NCI-H446 (cell line): Measurements from ENCODE around the gene ACOXL.

Experiments
- DNase-seq, 2 experiments: peaks; one replicate each; lab custom pipeline; 2025; lab: John Stamatoyannopoulos, UW

The ACOXL gene

DNA sequence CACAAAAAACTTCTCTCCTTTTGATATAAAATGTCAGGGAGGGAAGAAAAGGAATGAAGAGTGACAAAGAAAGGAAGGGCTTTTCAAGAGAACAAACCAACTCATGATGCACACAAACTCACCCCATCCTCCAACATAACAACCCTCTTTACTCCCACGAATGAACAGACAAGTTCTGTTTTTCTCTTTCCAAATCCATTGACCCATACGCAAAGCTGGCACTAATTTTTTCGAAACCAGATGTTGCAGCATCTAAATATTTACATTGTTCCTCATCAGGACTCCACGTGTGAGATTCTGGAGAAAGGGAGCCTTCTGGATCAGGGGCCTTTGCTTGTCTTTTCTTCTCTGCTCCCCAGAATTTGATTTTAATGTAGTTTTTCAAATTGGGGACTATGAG lies 245.0 kb downstream of the ACOXL start:
- DNase-seq = no peak

- DNase-seq = no peak
Observed at GRCh38 chr2:110978148-110978547, 245.8 kb downstream of the ACOXL start.

GRCh38 chr2:110978756-110979470 lies 246.5 kb downstream of the ACOXL start:
- DNase-seq = no peak

- no peak for DNase-seq
Observed at GRCh38 chr2:110979471-110980338, 247.3 kb downstream of the ACOXL start.

DNA sequence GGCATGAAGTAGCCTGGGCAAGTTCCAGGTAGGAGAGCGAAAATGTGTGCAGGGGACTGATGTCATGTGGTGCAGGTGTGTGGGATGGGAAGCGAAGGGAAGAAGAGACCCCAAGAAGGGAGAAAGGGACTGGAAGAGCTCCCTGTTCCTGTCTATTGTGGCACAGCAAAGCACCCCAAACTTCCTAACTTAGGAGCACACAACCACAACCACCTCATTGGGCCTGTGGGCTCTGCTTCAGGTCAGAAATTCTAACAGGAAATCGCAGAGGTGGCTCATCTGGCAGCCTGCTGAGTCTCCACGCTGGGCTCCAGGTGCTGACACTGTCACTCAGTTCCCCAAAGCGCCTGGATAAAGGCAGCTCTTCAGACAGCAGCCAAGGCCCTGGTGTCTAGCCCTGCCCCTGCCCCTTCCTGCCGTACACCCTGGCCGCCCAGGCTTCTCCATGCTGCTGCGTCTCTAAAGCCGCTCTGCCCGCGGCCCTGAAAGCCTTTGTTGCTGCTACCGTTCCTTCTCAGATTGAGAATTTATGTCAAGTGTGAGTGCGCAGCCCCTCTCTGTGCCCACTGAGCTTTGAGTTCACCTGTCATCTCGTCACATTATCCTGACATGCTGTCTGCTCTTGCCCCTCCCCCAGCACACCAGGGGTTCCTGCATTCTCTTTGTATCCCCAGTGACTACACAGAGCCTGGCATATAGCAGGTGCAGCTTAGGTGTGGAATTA lies 248.1 kb downstream of the ACOXL start:
- no peak for DNase-seq

DNA sequence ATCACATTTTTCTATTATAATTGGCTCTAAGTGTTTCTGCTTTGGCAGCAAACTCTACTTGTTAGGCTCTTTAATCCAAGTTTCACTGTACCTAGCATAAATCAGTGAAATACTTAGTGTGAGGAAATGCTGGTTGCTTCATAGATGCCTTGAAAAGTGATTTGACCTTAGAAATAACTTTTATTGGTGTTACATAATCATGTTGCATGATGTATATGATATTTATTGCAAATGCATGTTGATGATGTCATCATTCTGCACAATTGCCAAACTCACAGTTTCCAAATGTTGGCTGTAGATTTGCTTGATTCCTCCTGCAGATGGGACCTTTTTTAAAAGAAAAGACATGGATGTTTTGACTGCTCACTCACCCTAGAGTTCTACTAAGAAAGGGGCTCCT lies 250.8 kb downstream of the ACOXL start:
- no peak for DNase-seq

GRCh38 chr2:110984694-110985490 lies 252.5 kb downstream of the ACOXL start:
- no peak for DNase-seq

- DNase-seq = no peak
Observed at GRCh38 chr2:110990440-110990839, 258.1 kb downstream of the ACOXL start.

GRCh38 chr2:110991911-110992310 lies 259.5 kb downstream of the ACOXL start:
- no peak for DNase-seq

DNA sequence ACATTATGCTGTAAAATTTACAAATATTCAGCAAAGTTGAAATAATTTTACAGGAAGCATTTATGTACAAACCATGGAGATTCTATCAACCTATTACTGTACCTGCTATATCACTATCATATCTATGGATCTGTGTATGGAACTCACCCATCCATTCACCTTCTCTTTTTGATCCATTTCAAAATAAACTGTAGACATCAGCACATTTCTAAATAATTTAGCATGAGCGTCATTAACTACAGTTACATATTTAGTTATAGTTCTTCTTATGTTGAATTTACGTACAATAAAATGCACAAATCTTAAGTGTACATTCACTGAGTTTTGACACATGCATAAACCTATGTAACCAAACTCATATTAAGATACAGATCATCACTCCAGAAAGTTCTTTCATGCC lies 260.5 kb downstream of the ACOXL start:
- DNase-seq = no peak

GRCh38 chr2:110993557-110994231 lies 261.3 kb downstream of the ACOXL start:
- DNase-seq = no peak

DNA sequence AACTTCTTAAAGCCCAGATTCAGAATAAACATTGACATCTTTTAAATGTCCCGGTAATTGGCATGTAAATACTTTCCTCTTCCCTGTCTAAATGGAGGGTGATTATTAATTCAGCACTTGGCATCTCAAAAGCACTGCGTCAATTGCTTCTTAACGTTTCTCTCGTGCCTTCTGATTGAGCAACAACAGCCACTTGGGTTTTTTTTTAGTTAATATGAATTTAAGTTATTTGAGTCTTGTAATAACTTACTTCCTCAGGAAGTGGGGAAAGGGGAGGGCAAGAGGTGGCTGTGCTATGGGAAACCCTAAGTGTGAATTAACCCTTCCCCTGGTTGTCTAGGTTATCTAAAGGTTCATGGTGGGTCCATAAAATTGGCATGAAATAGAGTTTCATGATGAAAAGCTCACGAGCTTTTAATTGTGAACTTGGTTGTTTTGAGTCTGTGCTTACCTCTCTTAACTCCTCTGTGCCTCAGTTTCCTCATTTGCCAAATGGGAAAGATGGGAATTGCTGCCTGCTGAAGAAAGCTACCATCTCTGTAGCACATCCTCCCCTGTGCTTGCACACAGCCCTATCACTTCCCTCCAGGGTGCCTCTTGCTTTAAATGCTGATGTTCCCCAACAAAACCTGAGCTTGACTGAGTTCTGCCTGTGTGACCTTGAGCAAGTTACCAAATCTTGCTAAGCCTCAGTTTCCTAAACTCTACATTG lies 262.0 kb downstream of the ACOXL start:
- DNase-seq = no peak

- no peak for DNase-seq
Observed at GRCh38 chr2:110995911-110996310, 263.5 kb downstream of the ACOXL start.

DNA sequence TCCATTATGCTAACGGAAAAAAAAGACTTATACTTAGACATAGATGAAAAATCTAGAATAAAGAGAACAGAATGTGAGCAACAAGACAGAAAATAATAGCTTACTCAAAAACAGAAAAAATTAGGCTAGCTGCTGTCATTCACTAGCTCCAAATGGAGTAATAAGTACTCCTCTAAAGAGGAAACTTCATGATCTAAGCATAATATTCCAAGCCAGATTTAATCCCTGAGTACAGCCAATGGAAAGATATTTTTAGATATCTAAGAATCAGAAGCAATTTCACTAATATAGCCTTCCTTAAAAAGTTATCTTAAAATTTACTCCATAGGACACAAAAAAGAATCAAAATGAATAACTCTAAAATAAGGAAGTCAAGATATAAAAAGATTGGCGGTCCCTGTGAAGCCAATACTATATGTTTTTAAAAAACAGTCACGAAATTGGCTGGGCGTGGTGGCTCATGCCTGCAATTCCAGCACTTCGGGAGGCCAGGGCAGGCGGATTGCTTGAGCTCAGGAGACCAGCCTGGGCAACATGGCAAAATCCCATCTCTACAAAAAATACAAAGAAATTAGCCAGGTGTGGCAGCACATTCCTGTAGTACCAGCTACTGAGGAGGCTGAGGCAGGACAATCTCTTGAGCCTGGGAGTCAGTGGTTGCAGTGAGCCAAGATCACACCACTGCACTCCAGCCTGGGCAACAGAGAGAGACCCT lies 265.1 kb downstream of the ACOXL start:
- no peak for DNase-seq

DNA sequence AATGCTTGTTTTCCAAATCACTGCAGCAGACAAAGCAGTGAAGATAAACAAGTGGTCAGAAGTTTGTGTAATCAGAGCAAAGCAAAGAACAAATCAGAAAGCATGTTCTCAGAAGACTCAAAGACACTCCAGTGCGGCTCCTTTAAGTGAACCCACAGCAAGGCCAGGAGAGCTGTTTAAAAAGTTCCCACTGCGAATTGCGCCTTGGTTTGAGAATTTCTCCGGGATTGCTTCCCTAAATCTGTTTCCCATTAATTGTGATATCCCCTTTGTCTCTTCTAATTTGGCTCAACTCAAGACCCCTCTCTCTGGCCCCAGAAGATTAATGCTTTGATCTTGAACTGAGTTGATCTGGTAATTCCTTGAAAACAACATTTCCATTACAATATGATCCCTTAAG lies 265.9 kb downstream of the ACOXL start:
- DNase-seq = no peak

DNA sequence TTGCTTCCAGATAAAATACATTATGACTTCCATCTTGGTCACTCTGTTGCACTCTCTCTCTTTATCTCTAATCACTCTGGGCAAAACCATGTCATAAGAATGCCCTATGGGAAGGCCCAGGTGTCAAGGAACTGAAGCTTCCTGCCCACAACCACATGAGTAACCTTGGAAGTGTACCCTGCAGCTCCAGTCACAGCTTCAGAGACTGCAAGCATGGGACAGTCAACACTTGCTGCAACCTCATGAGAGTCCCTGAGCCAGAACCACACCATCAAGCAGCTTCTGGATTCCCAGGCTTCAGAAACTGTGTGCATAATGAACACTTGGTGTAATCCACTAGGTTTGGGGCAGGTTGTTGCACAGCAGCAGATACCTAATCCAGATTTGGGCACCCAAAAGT lies 267.3 kb downstream of the ACOXL start:
- DNase-seq = no peak

DNA sequence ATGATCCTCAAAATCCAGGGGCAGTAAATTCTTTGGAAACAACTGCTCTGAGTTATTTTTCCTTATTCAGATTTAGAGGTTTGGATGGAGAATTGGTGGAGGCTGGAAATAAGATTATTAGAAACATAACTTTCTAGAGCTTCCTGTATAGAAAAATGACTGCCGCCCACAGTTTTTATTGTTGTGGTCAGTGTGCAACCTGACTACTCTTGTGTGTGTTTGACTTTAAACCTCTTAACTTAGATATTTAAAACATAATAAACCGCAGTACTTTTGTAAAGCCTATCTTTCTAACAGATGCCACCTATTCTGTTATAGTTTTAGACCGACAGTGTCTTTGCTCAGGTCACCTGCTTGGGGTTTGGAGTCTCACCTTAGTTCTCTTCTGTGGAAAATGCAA lies 272.9 kb downstream of the ACOXL start:
- no peak for DNase-seq

DNA sequence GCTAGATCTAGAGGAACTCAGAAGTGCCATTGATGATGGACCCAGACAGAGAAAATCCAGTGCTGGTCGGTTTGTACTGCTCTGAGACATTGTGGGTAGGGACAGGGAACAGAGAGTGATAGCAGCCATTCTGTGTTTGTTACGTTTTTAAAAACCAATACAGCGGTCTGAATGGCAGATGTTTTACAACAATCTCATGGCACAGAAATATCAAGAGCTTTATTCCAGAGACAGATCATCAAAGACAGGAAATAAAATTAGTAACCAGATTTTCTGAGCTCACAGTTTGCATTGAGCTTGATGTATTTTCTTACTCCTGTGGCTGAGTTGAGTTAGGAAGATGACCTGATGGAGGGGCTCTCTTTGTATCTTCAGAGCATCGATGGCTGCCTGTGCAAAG lies 273.4 kb downstream of the ACOXL start:
- DNase-seq = no peak

DNA sequence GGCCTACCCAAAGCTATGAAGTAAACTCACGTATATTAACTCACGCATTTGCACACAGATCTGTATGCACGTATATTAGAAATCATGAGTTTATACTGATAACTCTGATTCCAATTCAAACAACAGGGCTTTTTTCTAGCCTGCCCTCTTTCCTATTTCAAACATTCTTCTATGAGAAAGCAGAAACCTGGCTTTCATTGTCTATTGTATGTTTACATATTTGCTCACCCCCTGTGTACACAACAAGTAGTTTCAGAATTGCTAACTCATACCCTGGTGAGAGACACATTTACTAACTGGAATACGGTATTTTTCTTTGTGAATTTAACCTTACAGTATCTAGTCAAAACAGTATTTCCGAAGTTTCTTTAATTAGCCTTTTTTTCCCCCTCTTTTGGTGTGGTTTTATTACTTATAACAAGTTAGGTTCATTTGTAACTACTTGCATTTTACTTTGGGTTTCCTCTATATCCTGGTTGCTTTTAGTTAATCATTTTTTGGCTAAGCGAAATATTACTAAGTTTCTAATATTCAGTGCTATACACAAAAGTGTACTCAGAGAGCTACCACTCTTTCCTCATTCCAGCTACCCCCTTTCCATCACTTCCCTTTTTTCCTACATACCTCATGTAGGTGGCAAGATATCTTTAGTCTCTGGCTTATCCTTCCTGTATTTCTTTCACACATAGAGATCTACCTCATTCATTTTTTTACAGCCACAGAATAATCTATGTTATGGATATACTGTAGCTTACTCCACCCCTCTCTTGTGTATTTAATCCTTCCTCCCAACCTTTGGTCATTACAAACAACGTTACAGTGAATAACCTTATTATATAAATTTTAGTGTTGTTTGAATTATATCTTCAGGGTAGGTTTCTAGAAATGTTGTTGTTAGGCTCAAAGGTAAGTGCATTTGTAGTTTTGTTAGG lies 275.6 kb downstream of the ACOXL start:
- no peak for DNase-seq
